T47D (cell line): ENCODE measurements around the gene SCT.

ENCODE experiments used
- DNase-seq, 2 experiments: peaks; one replicate each; pipeline versions ENCODE4 v3.0.0 to v3.0.0-alpha.2; 2011 to 2012; ENCODE audit warnings: low read depth in 1 of 2, low spot score in 1 of 2
- JUND ChIP-seq: IDR thresholded peaks from 2 replicates; pipeline ENCODE4 v1.6.1; 2012; ENCODE audit warnings: low read depth
- in situ Hi-C: cut with HindIII; loops from 2 replicates; pipeline ENCODE4 v1.10.0; 2016; ENCODE audit warnings: low sequenced_read_pairs, low pct_unique_long_range_greater_than_20kb

The SCT gene

GRCh38 chr11:592501-592900, 34.5 kb downstream of the SCT start:
- in situ Hi-C loops, result no loop called here
- TF ChIP-seq JUND, result no peak
- no peak for DNase-seq

GRCh38 chr11:590997-591396, 36.0 kb downstream of the SCT start:
- DNase-seq, result no peak
- in situ Hi-C loops, result no loop called here
- no peak for TF ChIP-seq JUND

GRCh38 chr11:589798-590197, 37.2 kb downstream of the SCT start:
- TF ChIP-seq JUND, result no peak
- in situ Hi-C loops, result no loop called here

GRCh38 chr11:587978-588380, 39.0 kb downstream of the SCT start:
- in situ Hi-C loops, result no loop called here

More at GRCh38 chr11:589798-590197, 37.2 kb downstream of the SCT start:
- DNase-seq, result no peak

GRCh38 chr11:587546-587945, 39.4 kb downstream of the SCT start:
- in situ Hi-C loops, result no loop called here
- DNase-seq, result no peak
- TF ChIP-seq JUND, result no peak

More at GRCh38 chr11:587978-588380, 39.0 kb downstream of the SCT start:
- no peak for DNase-seq
- no peak for TF ChIP-seq JUND

GRCh38 chr11:586376-587316, 40.3 kb downstream of the SCT start:
- TF ChIP-seq JUND, result no peak
- DNase-seq, result no peak
- in situ Hi-C loops, result no loop called here

- no peak for DNase-seq
- in situ Hi-C loops, result no loop called here
- no peak for TF ChIP-seq JUND
Observed at GRCh38 chr11:584287-584686, 42.7 kb downstream of the SCT start.

GRCh38 chr11:581752-582151, 45.2 kb downstream of the SCT start:
- in situ Hi-C loops, result no loop called here
- DNase-seq, result no peak
- TF ChIP-seq JUND, result no peak

- DNase-seq, result no peak
- in situ Hi-C loops, result no loop called here
- no peak for TF ChIP-seq JUND
Observed at GRCh38 chr11:581342-581741, 45.6 kb downstream of the SCT start.

GRCh38 chr11:579830-580601, 47.0 kb downstream of the SCT start:
- no peak for DNase-seq
- in situ Hi-C loops, result no loop called here
- no peak for TF ChIP-seq JUND

GRCh38 chr11:578276-579035, 48.5 kb downstream of the SCT start:
- TF ChIP-seq JUND, result no peak
- in situ Hi-C loops, result no loop called here
- DNase-seq, result no peak

GRCh38 chr11:577611-577894, 49.4 kb downstream of the SCT start:
- TF ChIP-seq JUND, result no peak
- no peak for DNase-seq
- in situ Hi-C loops, result no loop called here
